GM12801 (cell line): ENCODE results near the gene KCTD3.

Experiments used
- CTCF ChIP-seq: IDR thresholded peaks from one replicate; pipeline ENCODE4 v1.5.1; 2011; ENCODE audit warnings: control low read depth; ENCODE audit not compliant: insufficient read length; ENCODE audit errors: extremely low read depth

Gene KCTD3

GRCh38 chr1:215665215-215665614, 98.1 kb downstream of the KCTD3 start:
- no peak for TF ChIP-seq CTCF

GRCh38 chr1:215667761-215668160, 100.7 kb downstream of the KCTD3 start:
- no peak for TF ChIP-seq CTCF

- TF ChIP-seq CTCF, result no peak
Measured at GRCh38 chr1:215669806-215670491, 102.8 kb downstream of the KCTD3 start.
